ENCODE measurements around the gene CTAGE1. TPM values are rescaled to one million over a fixed set of nuclear protein-coding genes. Genes with fewer than 3 reads are reported as not detected.

Gene CTAGE1
- total and polyA plus RNA-seq, 2 donors (not counting 3 experiments of a cell fraction or from before 2014, with no cell fraction given), result not detected

GRCh38 chr18:22455425-22456115 lies 37.9 kb upstream of the CTAGE1 start:
- FAIRE-seq (peak; percentile 4), DNase-seq (ENCODE audit: low read depth, low spot score) (no peak)
- no peak overlapping the region for H3K27ac ChIP-seq (ENCODE audit: insufficient read depth, low read depth, low read length)
- H3K27me3 ChIP-seq (ENCODE audit: control insufficient read depth in 2 of 2, insufficient read depth in 2 of 2, low read length in 2 of 2), result no peaks in the 10 kb centered on the region
- dilution Hi-C loops (cut with MboI; ENCODE audit: extremely low pct_ligation_motif_present, low sequenced_read_pairs) (no loop called here), intact Hi-C loops (cut with micrococcal nuclease) (no loop called here)
- no peak overlapping the region for H2AFZ ChIP-seq (ENCODE audit: low read depth, low read length)
- no TSS peak for BruUV-seq (replicated peaks)
- H3K4me2 ChIP-seq (ENCODE audit: insufficient read depth, low read length), result no peak overlapping the region
- H3K4me1 ChIP-seq (ENCODE audit: control insufficient read depth, extremely low read depth, insufficient read depth, low read length), result peaks cover 20% of the 10 kb centered on the region
- ChIA-PET POLR2A (no interaction called here), CTCF (interaction anchor here (2.4 kb wide), 1 partner anchor 14 kb away, joined by 11 read pairs; no protein-coding TSS in a partner anchor)
- no peaks in the 10 kb centered on the region for H4K20me1 ChIP-seq (replicated peaks; ENCODE audit: control insufficient read depth, extremely low read depth, insufficient read depth, low read length)
- H3K9me1 ChIP-seq (replicated peaks; ENCODE audit: control insufficient read depth, extremely low read depth, insufficient read depth, low read length), result no peaks in the 10 kb centered on the region
- H3K79me2 ChIP-seq (ENCODE audit: control insufficient read depth, insufficient read depth, low read length), result no peaks in the 10 kb centered on the region
- H3K4me3 ChIP-seq (replicated peaks in 1 of 3; ENCODE audit: insufficient read depth in 1 of 3, low read depth in 1 of 3, low read length in 3 of 3), result no peak overlapping the region
- no peak overlapping the region for H3K9ac ChIP-seq (replicated peaks; ENCODE audit: extremely low read depth, insufficient read depth, low read length)
- no peaks in the 10 kb centered on the region for H3K9me3 ChIP-seq (replicated peaks; ENCODE audit: control insufficient read depth, insufficient read depth, low read length)
- H3K36me3 ChIP-seq (ENCODE audit: control insufficient read depth in 2 of 2, extremely low read depth in 1 of 2, insufficient read depth in 2 of 2, low read length in 2 of 2), result no peaks in the 10 kb centered on the region
- no peak for TF ChIP-seq FOS (IDR thresholded peaks at IDR 0.05; ENCODE audit: borderline replicate concordance, insufficient read depth, low read length)
- TF ChIP-seq GATA2 (IDR thresholded peaks at IDR 0.05; ENCODE audit: insufficient read depth, insufficient read length, low read depth, low read length), result no peak
- TF ChIP-seq JUN (IDR thresholded peaks at IDR 0.05; ENCODE audit: borderline replicate concordance, insufficient read depth, insufficient read length, low read depth), result no peak
- no peak for TF ChIP-seq MAX (IDR thresholded peaks at IDR 0.05; ENCODE audit: insufficient read depth, insufficient read length)
- no peak for TF ChIP-seq EZH2 (IDR thresholded peaks at IDR 0.05; ENCODE audit: borderline replicate concordance, low read depth, low read length, severe bottlenecking)
- TF ChIP-seq, protein P1, sequence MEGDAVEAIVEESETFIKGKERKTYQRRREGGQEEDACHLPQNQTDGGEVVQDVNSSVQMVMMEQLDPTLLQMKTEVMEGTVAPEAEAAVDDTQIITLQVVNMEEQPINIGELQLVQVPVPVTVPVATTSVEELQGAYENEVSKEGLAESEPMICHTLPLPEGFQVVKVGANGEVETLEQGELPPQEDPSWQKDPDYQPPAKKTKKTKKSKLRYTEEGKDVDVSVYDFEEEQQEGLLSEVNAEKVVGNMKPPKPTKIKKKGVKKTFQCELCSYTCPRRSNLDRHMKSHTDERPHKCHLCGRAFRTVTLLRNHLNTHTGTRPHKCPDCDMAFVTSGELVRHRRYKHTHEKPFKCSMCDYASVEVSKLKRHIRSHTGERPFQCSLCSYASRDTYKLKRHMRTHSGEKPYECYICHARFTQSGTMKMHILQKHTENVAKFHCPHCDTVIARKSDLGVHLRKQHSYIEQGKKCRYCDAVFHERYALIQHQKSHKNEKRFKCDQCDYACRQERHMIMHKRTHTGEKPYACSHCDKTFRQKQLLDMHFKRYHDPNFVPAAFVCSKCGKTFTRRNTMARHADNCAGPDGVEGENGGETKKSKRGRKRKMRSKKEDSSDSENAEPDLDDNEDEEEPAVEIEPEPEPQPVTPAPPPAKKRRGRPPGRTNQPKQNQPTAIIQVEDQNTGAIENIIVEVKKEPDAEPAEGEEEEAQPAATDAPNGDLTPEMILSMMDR (IDR thresholded peaks at IDR 0.05; ENCODE audit: extremely low read depth in 1 of 2, insufficient read depth in 1 of 2, low read depth in 1 of 2, low read length in 2 of 2), result no peak
- no peak for TF ChIP-seq POLR2AphosphoS5 (IDR thresholded peaks at IDR 0.05; ENCODE audit: insufficient read depth, low read depth, low read length)
- no peak for TF ChIP-seq POLR2A (IDR thresholded peaks at IDR 0.05; ENCODE audit: low read depth, low read length)
- no peak for TF ChIP-seq MYC (IDR thresholded peaks at IDR 0.05; ENCODE audit: low read depth, low read length)

All from endothelial cell of umbilical vein (primary cell).